OCI-LY3 (cell line): ENCODE measurements around the gene MEIS3.
"Not testable (repeated sequence)": the region's sequence is repeated elsewhere in the genome, so short reads cannot be mapped to it uniquely, and the experiment has no call there.

Experiments used
- H2AFZ ChIP-seq: fragments of 200-600, 300-600 bp; shearing (Covaris generic); 2 replicates; pipeline ENCODE4 v1.6.0; 2014; ENCODE audit warnings: antibody characterized with exemption, low read depth, low read length
- H3K27ac ChIP-seq: fragments of 200-600, 300-600 bp; sonication (generic); 2 replicates; pipeline ENCODE4 v1.5.1; 2014; ENCODE audit warnings: mild to moderate bottlenecking, low read length, moderate library complexity, mixed read lengths
- H3K27me3 ChIP-seq: fragments of 200-600, 300-600 bp; sonication (generic); 2 replicates; pipeline ENCODE4 v1.6.1; 2014; ENCODE audit warnings: low read depth, low read length, mixed read lengths
- H3K36me3 ChIP-seq: fragments of 200-600, 300-600 bp; sonication (generic); replicated peaks from 2 replicates; pipeline ENCODE3; 2014; ENCODE audit warnings: low read depth, low read length, mixed read lengths
- H3K4me1 ChIP-seq: fragments of 300-600, 200-600 bp; sonication (generic); 2 replicates; pipeline ENCODE4 v1.6.1; 2014; ENCODE audit warnings: low read length, mixed read lengths
- H3K4me2 ChIP-seq: fragments of 200-600, 300-600 bp; sonication (generic); 2 replicates; pipeline ENCODE4 v1.6.1; 2014; ENCODE audit warnings: low read length, mixed read lengths
- H3K4me3 ChIP-seq: fragments of 300-600, 200-600 bp; sonication (generic); 2 replicates; pipeline ENCODE4 v1.5.1; 2014; ENCODE audit warnings: antibody characterized with exemption, mild to moderate bottlenecking, low read length, moderate library complexity
- H3K79me2 ChIP-seq: fragments of 300-600, 200-600 bp; shearing (Covaris generic); 2 replicates; pipeline ENCODE4 v1.6.1; 2014; ENCODE audit warnings: mild to moderate bottlenecking, low read length, mixed read lengths
- H3K9ac ChIP-seq: fragments of 300-600, 200-600 bp; shearing (Covaris generic); 2 replicates; pipeline ENCODE4 v1.6.0; 2014; ENCODE audit warnings: mild to moderate bottlenecking, low read length, moderate library complexity
- H3K9me3 ChIP-seq: fragments of 200-600, 300-600 bp; shearing (Covaris generic); 2 replicates; pipeline ENCODE4 v1.6.1; 2014; ENCODE audit warnings: low read length, mixed read lengths; ENCODE audit not compliant: insufficient read depth
- H4K20me1 ChIP-seq: fragments of 200-600, 300-600 bp; sonication (generic); 2 replicates; pipeline ENCODE4 v1.6.1; 2016; ENCODE audit warnings: low read length, mixed read lengths; ENCODE audit not compliant: insufficient read depth
- CTCF ChIP-seq: fragments of 200-600, 300-600 bp; sonication (generic); IDR thresholded peaks from 2 replicates; pipeline ENCODE4 v1.5.1; 2014; ENCODE audit warnings: antibody characterized with exemption, low read length, low read depth
- EZH2phosphoT487 ChIP-seq: fragments of 200-600 bp; shearing (Covaris generic); IDR thresholded peaks from 2 replicates; pipeline ENCODE4 v1.6.1; 2018; ENCODE audit warnings: antibody characterized with exemption, mixed run types, low read depth

Gene MEIS3

GRCh38 chr19:47391510-47392223 is 27.7 kb downstream of the MEIS3 start:
- H3K4me1 ChIP-seq = peaks cover 3% of the 10 kb centered on the region; the same call in 1 of the 2 replicates
- H3K36me3 ChIP-seq = no peaks in the 10 kb centered on the region
- no peaks in the 10 kb centered on the region for H4K20me1 ChIP-seq
- H3K4me2 ChIP-seq = peak overlapping the region; percentile 54
- no peaks in the 10 kb centered on the region for H3K79me2 ChIP-seq
- peak overlapping the region; percentile 67; the same call in 1 of the 2 replicates for H2AFZ ChIP-seq
- H3K9me3 ChIP-seq = no peaks in the 10 kb centered on the region
- TF ChIP-seq EZH2phosphoT487 (no peak), CTCF (peak; percentile 92)
- 0 out of 2 replicates have a peak overlapping the region, but pooled peaks have one; percentile 15 for H3K9ac ChIP-seq
- H3K27ac ChIP-seq = no peak overlapping the region
- peak overlapping the region; percentile 41 for H3K4me3 ChIP-seq
- H3K27me3 ChIP-seq = peaks cover 3% of the 10 kb centered on the region; the same call in 1 of the 2 replicates

GRCh38 chr19:47390533-47391488 is 28.5 kb downstream of the MEIS3 start:
- peak overlapping the region; percentile 67; the same call in 1 of the 2 replicates for H2AFZ ChIP-seq
- H4K20me1 ChIP-seq = no peaks in the 10 kb centered on the region
- no peaks in the 10 kb centered on the region for H3K36me3 ChIP-seq
- no peak for TF ChIP-seq CTCF
- 0 out of 2 replicates have a peak overlapping the region, but pooled peaks have one; percentile 15 for H3K9ac ChIP-seq
- no peaks in the 10 kb centered on the region for H3K79me2 ChIP-seq
- H3K4me1 ChIP-seq = peaks cover 3% of the 10 kb centered on the region; the same call in 1 of the 2 replicates
- no peak overlapping the region for H3K27ac ChIP-seq
- H3K4me3 ChIP-seq = peak overlapping the region; percentile 41
- H3K27me3 ChIP-seq = peaks cover 3% of the 10 kb centered on the region; the same call in 1 of the 2 replicates
- H3K9me3 ChIP-seq = no peaks in the 10 kb centered on the region
- H3K4me2 ChIP-seq = peak overlapping the region; percentile 54

GRCh38 chr19:47389150-47389556 is 30.2 kb downstream of the MEIS3 start:
- H3K79me2 ChIP-seq = no peaks in the 10 kb centered on the region
- no peak overlapping the region for H3K9ac ChIP-seq
- H3K27me3 ChIP-seq = peaks cover 3% of the 10 kb centered on the region; the same call in 1 of the 2 replicates
- H4K20me1 ChIP-seq = no peaks in the 10 kb centered on the region
- no peak overlapping the region for H2AFZ ChIP-seq
- TF ChIP-seq EZH2phosphoT487 (no peak), CTCF (no peak)
- no peaks in the 10 kb centered on the region for H3K36me3 ChIP-seq
- no peak overlapping the region for H3K27ac ChIP-seq
- peaks cover 3% of the 10 kb centered on the region; the same call in 1 of the 2 replicates for H3K4me1 ChIP-seq
- no peak overlapping the region for H3K4me3 ChIP-seq
- H3K9me3 ChIP-seq = no peaks in the 10 kb centered on the region
- H3K4me2 ChIP-seq = no peak overlapping the region

GRCh38 chr19:47388721-47389120 is 30.6 kb downstream of the MEIS3 start:
- H2AFZ ChIP-seq, H3K27ac ChIP-seq: not testable (repeated sequence)

GRCh38 chr19:47387623-47388022 is 31.7 kb downstream of the MEIS3 start:
- H3K4me1 ChIP-seq, H3K9me3 ChIP-seq, H3K27me3 ChIP-seq, H2AFZ ChIP-seq, H3K4me2 ChIP-seq, H3K36me3 ChIP-seq, H4K20me1 ChIP-seq, H3K9ac ChIP-seq, H3K27ac ChIP-seq, H3K79me2 ChIP-seq, H3K4me3 ChIP-seq: not testable (repeated sequence)

More at GRCh38 chr19:47388721-47389120, 30.6 kb downstream of the MEIS3 start:
- not testable (repeated sequence) for H3K4me3 ChIP-seq, H3K9ac ChIP-seq, H3K79me2 ChIP-seq, H3K4me1 ChIP-seq, H3K27me3 ChIP-seq, H3K9me3 ChIP-seq, H3K36me3 ChIP-seq, H4K20me1 ChIP-seq, H3K4me2 ChIP-seq

- H4K20me1 ChIP-seq, H3K27ac ChIP-seq, H3K4me2 ChIP-seq, H3K79me2 ChIP-seq, H3K9me3 ChIP-seq, H3K4me1 ChIP-seq, H3K4me3 ChIP-seq, H2AFZ ChIP-seq, H3K27me3 ChIP-seq, H3K9ac ChIP-seq, H3K36me3 ChIP-seq: not testable (repeated sequence)
These were observed 32.7 kb downstream of the MEIS3 start for GRCh38 chr19:47386582-47386981.
